ENCODE data around the gene MYBPC2. TPM values are rescaled to one million over a fixed set of nuclear protein-coding genes. Genes with fewer than 3 reads are reported as not detected.
A peak's percentile ranks its signal among the peaks of the same experiment; 100 is the strongest.

Gene MYBPC2
- total and polyA plus RNA-seq, 9 of the 15 experiments (the other 6 are each of a cell fraction or from before 2014, with no cell fraction given): 0.01 to 0.14 (median 0.04) TPM; not detected in 6

- TF ChIP-seq ZBTB2 (IDR thresholded peaks at IDR 0.05) (peak; percentile 88), IFI16 (CRISPR knock-in tag; IDR thresholded peaks at IDR 0.05) (no peak), XRCC4 (IDR thresholded peaks at IDR 0.05; ENCODE audit: extremely low read depth, insufficient read depth, insufficient read length) (no peak), ZNF124 (CRISPR knock-in tag; IDR thresholded peaks at IDR 0.05) (no peak), NRF1 (conservative IDR thresholded peaks at IDR 0.05 in 1 of 2, IDR thresholded peaks at IDR 0.05 in 1 of 2) (peak; percentile 97 to 98), NFE2 (IDR thresholded peaks at IDR 0.05; ENCODE audit: low read depth) (no peak), RUNX1 (IDR thresholded peaks at IDR 0.05; ENCODE audit: low read depth) (no peak; the same call in none of the 2 replicates), RFX5 (IDR thresholded peaks at IDR 0.05; ENCODE audit: low read depth, low read length) (no peak), ZNF197 (CRISPR knock-in tag; IDR thresholded peaks at IDR 0.05; ENCODE audit: low read depth) (no peak; the same call in 1 of the 2 replicates), SMARCA5 (IDR thresholded peaks at IDR 0.05) (no peak), NFYB (IDR thresholded peaks at IDR 0.05; ENCODE audit: extremely low read depth, insufficient read length) (no peak), ZNF212 (CRISPR knock-in tag; IDR thresholded peaks at IDR 0.05) (no peak), E2F1 (CRISPR knock-in tag; IDR thresholded peaks at IDR 0.05) (peak; percentile 97), GATAD2A (IDR thresholded peaks at IDR 0.05) (no peak), HDAC1 (IDR thresholded peaks at IDR 0.05) (peak in 1 of 2 experiments; percentile 78; a peak in 2 of 4 replicates), ZBTB17 (CRISPR knock-in tag; IDR thresholded peaks at IDR 0.05) (peak; percentile 69)
- TF ChIP-seq, protein P1, sequence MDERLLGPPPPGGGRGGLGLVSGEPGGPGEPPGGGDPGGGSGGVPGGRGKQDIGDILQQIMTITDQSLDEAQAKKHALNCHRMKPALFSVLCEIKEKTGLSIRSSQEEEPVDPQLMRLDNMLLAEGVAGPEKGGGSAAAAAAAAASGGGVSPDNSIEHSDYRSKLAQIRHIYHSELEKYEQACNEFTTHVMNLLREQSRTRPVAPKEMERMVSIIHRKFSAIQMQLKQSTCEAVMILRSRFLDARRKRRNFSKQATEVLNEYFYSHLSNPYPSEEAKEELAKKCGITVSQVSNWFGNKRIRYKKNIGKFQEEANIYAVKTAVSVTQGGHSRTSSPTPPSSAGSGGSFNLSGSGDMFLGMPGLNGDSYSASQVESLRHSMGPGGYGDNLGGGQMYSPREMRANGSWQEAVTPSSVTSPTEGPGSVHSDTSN (CRISPR knock-in tag; IDR thresholded peaks at IDR 0.05; ENCODE audit: low read depth): no peak
- TF ChIP-seq, protein P1 (tag; conservative IDR thresholded peaks at IDR 0.05; ENCODE audit: low read depth): no peak
- TF ChIP-seq, protein P2, sequence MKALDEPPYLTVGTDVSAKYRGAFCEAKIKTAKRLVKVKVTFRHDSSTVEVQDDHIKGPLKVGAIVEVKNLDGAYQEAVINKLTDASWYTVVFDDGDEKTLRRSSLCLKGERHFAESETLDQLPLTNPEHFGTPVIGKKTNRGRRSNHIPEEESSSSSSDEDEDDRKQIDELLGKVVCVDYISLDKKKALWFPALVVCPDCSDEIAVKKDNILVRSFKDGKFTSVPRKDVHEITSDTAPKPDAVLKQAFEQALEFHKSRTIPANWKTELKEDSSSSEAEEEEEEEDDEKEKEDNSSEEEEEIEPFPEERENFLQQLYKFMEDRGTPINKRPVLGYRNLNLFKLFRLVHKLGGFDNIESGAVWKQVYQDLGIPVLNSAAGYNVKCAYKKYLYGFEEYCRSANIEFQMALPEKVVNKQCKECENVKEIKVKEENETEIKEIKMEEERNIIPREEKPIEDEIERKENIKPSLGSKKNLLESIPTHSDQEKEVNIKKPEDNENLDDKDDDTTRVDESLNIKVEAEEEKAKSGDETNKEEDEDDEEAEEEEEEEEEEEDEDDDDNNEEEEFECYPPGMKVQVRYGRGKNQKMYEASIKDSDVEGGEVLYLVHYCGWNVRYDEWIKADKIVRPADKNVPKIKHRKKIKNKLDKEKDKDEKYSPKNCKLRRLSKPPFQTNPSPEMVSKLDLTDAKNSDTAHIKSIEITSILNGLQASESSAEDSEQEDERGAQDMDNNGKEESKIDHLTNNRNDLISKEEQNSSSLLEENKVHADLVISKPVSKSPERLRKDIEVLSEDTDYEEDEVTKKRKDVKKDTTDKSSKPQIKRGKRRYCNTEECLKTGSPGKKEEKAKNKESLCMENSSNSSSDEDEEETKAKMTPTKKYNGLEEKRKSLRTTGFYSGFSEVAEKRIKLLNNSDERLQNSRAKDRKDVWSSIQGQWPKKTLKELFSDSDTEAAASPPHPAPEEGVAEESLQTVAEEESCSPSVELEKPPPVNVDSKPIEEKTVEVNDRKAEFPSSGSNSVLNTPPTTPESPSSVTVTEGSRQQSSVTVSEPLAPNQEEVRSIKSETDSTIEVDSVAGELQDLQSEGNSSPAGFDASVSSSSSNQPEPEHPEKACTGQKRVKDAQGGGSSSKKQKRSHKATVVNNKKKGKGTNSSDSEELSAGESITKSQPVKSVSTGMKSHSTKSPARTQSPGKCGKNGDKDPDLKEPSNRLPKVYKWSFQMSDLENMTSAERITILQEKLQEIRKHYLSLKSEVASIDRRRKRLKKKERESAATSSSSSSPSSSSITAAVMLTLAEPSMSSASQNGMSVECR (CRISPR knock-in tag; IDR thresholded peaks at IDR 0.05): peak; percentile 74; the same call in 1 of the 2 replicates
Measured at GRCh38 chr19:50383852-50384684, 48.6 kb upstream of the MYBPC2 start, which contains the start of gene POLD1 (continued).

Data from K562 (cell line).